Muscle layer of colon (tissue), 2 donors: ENCODE data around the gene RPL13A.

Experiments used
- H3K27ac ChIP-seq: one replicate; pipeline ENCODE4 v1.7.0; 2013; ENCODE audit warnings: low read depth, mild to moderate bottlenecking, low read length, moderate library complexity
- H3K27me3 ChIP-seq, 2 donors: one replicate each; pipeline ENCODE4 v1.7.0; 2013; ENCODE audit warnings: low read length in 2 of 2, mild to moderate bottlenecking in 2 of 2; ENCODE audit not compliant: insufficient read depth in 2 of 2, control insufficient read depth in 1 of 2
- H3K36me3 ChIP-seq: one replicate; pipeline ENCODE4 v1.7.0; 2013; ENCODE audit warnings: mild to moderate bottlenecking, low read length; ENCODE audit not compliant: insufficient read depth
- H3K4me1 ChIP-seq: one replicate; pipeline ENCODE4 v1.7.0; 2013; ENCODE audit warnings: mild to moderate bottlenecking, low read length; ENCODE audit not compliant: insufficient read depth
- H3K4me3 ChIP-seq, 2 donors: one replicate each; pipeline ENCODE4 v1.7.0; 2013; ENCODE audit warnings: low read length in 2 of 2, low read depth in 1 of 2, mild to moderate bottlenecking in 1 of 2, moderate library complexity in 1 of 2
- H3K9ac ChIP-seq: one replicate; pipeline ENCODE4 v1.7.0; 2013; ENCODE audit warnings: low read length
- H3K9me3 ChIP-seq: one replicate; pipeline ENCODE4 v1.7.0; 2013; ENCODE audit warnings: mild to moderate bottlenecking, low read length
- donor health status: abdominal sarcoma.
- donor health status: Adenocarcinoma of cecum.

Gene RPL13A

DNA sequence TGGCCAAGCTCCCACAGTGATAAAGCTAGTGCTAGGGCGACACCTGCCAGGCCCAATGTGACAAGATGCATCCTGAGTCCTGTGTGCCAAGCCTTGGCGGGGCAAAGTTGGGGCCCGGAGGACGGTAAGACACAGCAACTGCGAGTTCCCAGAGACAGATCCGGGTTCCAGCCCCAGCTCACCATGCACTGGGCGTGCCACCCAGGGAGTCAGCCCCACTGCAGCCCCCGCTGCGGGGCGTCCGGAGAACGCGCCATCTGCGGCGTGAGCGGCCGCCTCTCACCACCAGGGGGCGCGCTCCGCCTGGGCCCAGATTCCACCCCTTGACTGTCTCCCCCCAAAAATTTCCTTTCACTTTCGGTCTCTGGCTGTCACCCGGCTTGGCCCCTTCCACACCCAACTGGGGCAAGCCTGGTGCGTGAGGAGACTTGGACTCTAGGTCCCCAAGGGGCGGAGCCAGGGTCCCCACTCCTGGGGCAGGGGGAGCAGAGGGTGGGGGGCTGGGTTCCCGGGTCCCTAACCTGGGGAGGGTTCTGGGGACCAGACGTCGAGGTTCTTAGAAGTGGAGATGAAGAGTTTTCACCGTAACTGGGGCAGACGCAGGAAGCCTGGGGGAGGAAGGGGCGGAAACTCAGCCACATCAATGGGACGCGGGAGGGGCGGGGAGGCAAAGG, 13.4 kb upstream of the RPL13A start, which contains the start of gene FLT3LG:
Gene FLT3LG, plus strand, starts transcription at position 348 of the 674 bp plus-strand sequence. CDS start 425 bp downstream, outside the sequence.
- H3K27ac ChIP-seq = peak within 1 kb of the TSS; percentile 75
- peaks cover 17% of the 10 kb centered on the region for H3K4me1 ChIP-seq
- H3K9ac ChIP-seq = peak within 1 kb of the TSS; percentile 45
- no peaks in the 10 kb centered on the region for H3K27me3 ChIP-seq
- peak within 1 kb of the TSS; percentile 54 to 58 for H3K4me3 ChIP-seq
- no peaks in the 10 kb centered on the region for H3K9me3 ChIP-seq
- no peaks in the 10 kb centered on the region for H3K36me3 ChIP-seq

DNA sequence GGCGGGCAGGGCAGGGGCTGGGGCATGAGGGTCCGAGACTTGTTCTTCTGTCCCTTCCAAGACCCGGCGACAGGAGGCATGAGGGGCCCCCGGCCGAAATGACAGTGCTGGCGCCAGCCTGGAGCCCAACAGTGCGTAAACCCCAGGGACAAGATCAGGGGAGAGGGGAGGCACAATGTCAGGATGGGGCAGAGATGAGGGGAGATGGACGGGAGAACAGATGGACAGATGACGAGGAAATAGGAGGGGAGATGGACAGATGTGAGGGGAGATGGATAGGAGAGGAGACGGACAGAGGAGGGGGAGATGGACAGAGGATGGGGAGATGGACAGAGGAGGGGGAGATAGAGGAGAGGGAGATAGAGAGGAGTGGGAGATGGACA, 12.9 kb upstream of the RPL13A start:
- Histone ChIP-seq H3K36me3 (no peaks in the 10 kb centered on the region), H3K9me3 (no peaks in the 10 kb centered on the region), H3K27ac (peak overlapping the region; percentile 75), H3K4me3 (peak overlapping the region; percentile 54 to 58), H3K4me1 (peaks cover 17% of the 10 kb centered on the region), H3K9ac (peak overlapping the region; percentile 45), H3K27me3 (no peaks in the 10 kb centered on the region)

DNA sequence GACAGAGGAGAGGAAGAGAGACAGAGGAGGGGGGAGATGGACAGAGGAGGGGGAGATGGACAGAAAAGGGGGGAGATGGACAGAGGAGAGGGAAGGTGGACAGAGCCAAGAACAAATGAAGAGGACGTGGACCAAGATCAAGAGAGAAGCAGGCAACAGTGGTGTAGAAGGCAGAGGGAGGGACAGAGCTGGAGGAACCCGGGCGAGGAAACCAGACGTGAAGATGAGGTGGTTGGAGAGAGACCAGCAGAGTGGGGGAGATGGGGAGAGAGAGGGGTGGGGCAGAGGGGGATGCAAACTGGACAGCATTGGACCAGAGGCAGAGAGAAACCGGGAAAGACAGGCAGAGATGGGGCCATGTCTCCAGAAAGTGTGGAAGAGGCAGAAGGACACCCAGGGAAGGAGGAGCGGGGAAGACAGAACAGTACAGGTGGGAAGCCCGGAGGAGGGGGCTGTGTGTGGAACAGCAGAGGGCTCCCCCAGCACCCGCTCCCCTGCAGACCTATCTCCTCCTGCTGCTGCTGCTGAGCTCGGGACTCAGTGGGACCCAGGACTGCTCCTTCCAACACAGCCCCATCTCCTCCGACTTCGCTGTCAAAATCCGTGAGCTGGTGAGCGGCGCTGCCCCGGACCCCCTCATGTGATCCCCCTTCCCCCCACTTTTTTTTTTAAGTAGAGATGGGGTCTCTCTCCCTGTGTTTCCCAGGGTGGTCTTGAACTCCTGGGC, 12.1 kb upstream of the RPL13A start:
- H3K4me3 ChIP-seq = peak overlapping the region in 1 of 2 donors; percentile 54
- no peaks in the 10 kb centered on the region for H3K27me3 ChIP-seq
- H3K9me3 ChIP-seq = no peaks in the 10 kb centered on the region
- H3K4me1 ChIP-seq = peaks cover 17% of the 10 kb centered on the region
- H3K27ac ChIP-seq = no peak overlapping the region
- peak overlapping the region; percentile 45 for H3K9ac ChIP-seq
- no peaks in the 10 kb centered on the region for H3K36me3 ChIP-seq

DNA sequence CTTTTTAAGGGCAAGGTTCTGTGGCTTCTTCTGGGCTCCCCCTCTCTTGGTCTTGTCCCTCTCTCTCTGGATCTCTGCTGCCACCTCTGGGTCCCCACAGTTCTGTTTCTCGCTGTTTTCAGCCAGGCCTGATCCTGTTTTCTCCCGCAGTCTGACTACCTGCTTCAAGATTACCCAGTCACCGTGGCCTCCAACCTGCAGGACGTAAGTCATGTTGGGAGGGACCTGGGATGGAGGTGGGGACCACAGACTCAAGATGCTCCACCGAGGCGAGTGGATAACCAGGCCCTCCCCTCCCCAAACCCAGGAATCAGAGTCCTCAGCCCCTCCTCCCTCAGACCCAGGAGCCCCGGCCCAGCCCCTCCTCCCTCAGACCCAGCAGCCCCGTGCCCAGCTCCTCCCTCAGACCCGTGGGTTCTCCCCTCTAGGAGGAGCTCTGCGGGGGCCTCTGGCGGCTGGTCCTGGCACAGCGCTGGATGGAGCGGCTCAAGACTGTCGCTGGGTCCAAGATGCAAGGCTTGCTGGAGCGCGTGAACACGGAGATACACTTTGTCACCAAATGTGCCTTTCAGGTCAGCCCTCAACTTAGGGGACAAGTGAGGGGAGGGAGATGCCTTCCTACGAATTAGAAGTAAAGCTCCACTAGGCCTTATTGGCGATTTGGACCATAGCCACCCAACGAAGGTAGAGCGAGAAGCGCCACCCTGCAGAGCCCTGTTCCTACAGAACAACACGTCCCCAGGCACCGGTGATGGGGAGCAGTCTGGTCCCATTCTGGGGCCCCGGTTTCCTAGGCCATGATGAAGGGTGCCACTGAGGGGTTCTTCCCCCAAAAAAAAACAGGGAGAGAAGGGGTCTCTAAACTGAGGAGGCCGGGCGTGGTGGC, 11.2 kb upstream of the RPL13A start:
- Histone ChIP-seq H3K4me1 (peaks cover 17% of the 10 kb centered on the region), H3K9ac (no peak overlapping the region), H3K9me3 (no peaks in the 10 kb centered on the region), H3K4me3 (no peak overlapping the region), H3K27me3 (no peaks in the 10 kb centered on the region), H3K36me3 (no peaks in the 10 kb centered on the region), H3K27ac (peak overlapping the region; percentile 7)

DNA sequence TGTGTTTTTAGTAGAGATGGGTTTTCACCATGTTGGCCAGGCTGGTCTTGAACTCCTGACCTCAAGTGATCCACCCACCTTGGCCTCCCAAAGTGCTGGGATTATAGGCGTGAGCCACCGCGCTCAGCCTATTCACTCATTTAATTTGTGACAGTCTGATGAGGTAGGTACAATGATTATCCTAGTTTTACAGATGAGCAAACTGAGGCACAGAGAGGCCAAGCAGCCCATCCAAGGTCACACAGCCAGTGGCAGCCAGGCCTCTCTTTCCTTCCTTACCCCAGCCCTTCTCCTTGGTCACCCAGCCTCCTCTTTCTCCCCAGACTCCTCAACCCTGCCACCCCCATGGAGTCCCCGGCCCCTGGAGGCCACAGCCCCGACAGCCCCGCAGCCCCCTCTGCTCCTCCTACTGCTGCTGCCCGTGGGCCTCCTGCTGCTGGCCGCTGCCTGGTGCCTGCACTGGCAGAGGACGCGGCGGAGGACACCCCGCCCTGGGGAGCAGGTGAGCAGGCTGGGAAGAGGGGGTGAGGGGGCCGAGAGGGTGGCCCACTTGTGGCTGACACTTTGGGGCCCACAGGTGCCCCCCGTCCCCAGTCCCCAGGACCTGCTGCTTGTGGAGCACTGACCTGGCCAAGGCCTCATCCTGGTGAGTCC, 7.3 kb upstream of the RPL13A start:
- Histone ChIP-seq H3K4me3 (no peak overlapping the region), H3K36me3 (no peaks in the 10 kb centered on the region), H3K9ac (no peak overlapping the region), H3K9me3 (no peaks in the 10 kb centered on the region), H3K27ac (no peak overlapping the region), H3K27me3 (no peaks in the 10 kb centered on the region), H3K4me1 (peaks cover 4% of the 10 kb centered on the region)

DNA sequence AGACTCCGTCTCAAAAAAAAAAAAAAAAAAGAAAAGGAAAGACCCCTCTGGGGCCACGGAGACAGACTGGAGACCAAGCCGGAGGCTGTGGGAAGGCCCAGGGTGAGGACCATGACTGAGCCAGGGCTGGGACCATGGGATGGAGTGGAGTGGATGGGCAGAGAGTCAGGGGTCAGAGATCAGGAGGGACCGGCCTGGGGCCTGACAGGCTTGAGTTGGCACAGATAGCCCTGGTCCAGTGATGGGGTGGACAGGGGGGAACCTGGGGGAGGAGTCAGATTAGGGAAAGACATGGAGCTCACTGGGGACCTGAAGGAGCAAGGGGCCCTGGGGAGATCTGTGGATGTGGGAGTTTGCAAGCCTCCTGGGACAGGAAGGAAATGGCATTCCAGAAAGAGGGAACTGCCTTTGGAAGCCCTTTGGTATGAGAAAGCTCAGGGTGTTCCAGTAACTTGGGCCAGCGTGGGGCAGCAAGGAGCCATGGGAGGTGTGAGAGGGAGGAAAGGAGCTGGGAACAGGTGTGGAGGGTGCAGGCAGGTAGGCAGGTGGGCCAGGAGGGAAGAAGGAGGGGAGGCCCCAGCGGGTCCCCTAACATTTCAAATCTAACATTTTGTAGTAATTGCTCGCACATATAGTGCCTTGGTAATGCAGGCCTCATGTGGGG, 6.3 kb upstream of the RPL13A start:
- Histone ChIP-seq H3K9ac (no peak overlapping the region), H3K27ac (no peak overlapping the region), H3K36me3 (no peaks in the 10 kb centered on the region), H3K9me3 (no peaks in the 10 kb centered on the region), H3K27me3 (no peaks in the 10 kb centered on the region), H3K4me3 (no peak overlapping the region), H3K4me1 (no peaks in the 10 kb centered on the region)

DNA sequence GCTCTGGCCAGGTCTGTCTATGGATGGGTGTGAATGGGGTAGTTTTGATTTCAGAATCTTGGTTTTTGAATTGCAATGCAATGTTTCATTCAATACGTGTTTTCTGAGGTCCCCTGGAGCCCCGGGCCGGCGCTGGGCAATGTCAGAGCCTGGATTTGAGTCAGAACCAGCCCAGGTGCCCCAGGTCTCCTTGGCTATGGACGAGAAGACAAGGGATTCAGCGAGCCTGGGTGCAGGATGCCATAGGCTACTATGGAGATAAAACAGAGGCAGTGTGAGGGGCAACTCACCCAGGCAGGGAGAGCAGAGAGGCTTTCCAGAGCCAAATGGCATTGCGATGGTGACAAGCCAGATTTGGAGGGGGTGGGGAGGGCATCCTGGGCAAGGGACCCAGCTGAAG, 1.2 kb upstream of the RPL13A start:
- Histone ChIP-seq H3K4me3 (no peak overlapping the region), H3K9ac (no peak overlapping the region), H3K27me3 (no peaks in the 10 kb centered on the region), H3K27ac (no peak overlapping the region), H3K36me3 (peaks cover 22% of the 10 kb centered on the region), H3K9me3 (no peaks in the 10 kb centered on the region), H3K4me1 (peaks cover 24% of the 10 kb centered on the region)

DNA sequence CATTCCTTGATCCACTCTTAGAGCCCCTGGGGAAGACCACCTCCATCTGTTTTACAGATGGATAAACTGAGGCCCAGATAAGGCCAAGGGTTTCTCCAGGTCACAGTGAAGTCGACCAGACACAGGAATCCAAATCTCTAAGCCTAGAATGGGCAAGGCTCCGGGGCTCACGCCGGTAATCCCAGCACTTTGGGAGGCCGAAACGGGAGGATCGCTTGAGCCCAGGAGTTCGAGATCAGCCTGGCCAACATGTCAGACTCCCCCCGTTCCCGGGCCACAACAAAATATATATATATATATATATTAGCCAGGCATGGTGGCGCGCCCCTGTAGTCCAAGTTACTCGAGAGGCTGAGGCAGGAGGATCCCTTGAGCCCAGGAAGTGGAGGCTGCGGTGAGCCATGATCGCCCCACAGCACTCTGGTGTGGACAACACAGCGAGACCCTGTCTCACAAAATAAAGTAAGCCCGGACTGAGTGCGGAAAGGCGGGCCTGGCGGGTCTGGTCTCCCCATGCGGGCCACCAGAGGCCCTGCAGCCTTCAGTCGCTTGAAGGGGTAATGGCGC, 615 bp upstream of the RPL13A start:
- Histone ChIP-seq H3K4me1 (peaks cover 24% of the 10 kb centered on the region), H3K4me3 (peak overlapping the region in 1 of 2 donors; percentile 29), H3K27ac (peak overlapping the region; percentile 83), H3K27me3 (no peaks in the 10 kb centered on the region), H3K36me3 (peaks cover 28% of the 10 kb centered on the region), H3K9me3 (no peaks in the 10 kb centered on the region), H3K9ac (no peak overlapping the region)

DNA sequence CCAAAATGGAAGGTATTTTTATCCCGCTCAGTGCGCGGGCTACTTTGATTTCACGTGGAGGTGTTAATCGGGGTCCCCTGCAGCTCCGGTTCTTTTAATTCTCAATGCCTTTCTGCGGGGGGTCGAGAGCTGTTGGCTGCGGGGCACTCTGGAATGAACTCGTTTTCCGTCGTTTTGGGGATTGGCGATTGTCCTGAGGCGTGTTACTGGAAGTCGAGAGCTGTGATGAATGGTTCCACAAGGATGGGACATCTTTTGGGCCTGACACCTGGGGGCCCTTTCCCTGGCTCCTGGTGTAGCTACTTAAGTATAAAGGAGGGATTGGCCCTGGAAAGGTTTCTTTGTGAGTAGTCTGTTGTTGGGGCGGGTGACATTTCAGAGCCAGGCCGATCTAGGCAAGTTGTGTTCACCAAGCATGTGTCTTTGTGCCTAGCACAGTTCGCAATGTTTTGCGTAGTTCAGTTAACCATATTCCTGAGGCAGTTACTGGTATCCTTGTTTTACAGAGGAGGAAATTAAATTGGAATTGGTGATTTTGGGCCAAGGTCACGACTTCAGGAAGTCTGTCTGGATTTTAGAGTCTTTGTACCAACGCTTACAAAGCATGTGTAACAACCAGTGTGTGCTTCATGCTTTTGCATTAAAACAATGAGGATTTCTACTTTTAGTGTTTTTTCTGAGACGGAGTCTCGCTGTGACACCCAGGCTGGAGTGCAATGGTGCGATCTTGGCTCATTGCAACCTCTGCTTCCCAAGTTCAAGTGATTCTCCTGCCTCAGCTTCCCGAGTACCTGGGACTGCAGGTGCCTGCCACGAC, 846 bp downstream of the RPL13A start:
- Histone ChIP-seq H3K4me3 (peak overlapping the region; percentile 53 to 100), H3K27me3 (no peaks in the 10 kb centered on the region), H3K36me3 (peaks cover 42% of the 10 kb centered on the region), H3K4me1 (peaks cover 24% of the 10 kb centered on the region), H3K9me3 (no peaks in the 10 kb centered on the region), H3K27ac (peak overlapping the region; percentile 94), H3K9ac (peak overlapping the region; percentile 98)
